GM04503 (cell line): ENCODE measurements around the gene TEC.
A peak's percentile ranks its signal among the peaks of the same experiment; 100 is the strongest.
"Not testable (repeated sequence)": the region's sequence is repeated elsewhere in the genome, so short reads cannot be mapped to it uniquely, and the experiment has no call there.

ENCODE experiments used
- DNase-seq: peaks from one replicate; pipeline ENCODE4 v3.0.0-alpha.2; 2012; ENCODE audit warnings: low read depth

Gene TEC

GRCh38 chr4:48195853-48196252, 73.8 kb downstream of the TEC start:
- DNase-seq = no peak

DNA sequence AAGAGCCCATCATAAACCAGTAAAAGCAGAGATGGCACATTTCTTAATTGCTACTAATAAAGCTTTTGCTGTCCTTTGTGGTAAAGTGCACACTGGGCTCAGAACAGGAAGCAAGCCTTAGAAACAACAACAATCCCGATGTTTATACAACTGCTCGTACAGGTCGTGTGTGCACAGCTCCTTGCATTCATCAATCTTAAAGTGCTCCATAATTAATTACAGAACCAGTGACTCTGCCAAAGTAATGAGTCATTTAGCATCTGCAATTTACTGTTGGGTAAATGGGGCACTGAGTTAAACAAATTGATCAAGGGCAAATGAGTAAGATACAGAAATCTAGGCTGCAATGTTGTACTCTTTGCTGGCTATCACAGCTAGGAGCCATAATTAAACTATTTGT, 74.3 kb downstream of the TEC start:
- peak; percentile 5 for DNase-seq

DNA sequence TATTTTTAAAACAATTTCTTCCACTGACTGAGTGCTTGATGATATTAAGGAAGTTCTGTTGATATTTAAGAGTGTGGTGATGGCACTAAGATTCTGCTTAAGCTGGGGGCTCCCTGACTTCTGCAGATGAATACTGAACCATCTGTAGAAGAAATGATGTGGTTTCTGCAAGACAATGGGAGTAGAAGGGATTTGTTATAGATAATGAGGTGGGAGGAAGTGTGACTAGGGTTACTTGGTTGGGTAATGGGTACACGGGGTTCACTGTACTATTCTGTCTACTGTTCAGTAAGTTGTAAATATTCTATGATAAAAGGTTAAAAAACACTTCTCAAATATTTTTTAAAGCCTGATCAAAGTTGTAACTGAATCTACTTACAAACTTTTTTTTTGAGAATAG, 74.7 kb downstream of the TEC start:
- no peak for DNase-seq

- no peak for DNase-seq
These were observed 75.6 kb downstream of the TEC start for GRCh38 chr4:48193921-48194468.

DNA sequence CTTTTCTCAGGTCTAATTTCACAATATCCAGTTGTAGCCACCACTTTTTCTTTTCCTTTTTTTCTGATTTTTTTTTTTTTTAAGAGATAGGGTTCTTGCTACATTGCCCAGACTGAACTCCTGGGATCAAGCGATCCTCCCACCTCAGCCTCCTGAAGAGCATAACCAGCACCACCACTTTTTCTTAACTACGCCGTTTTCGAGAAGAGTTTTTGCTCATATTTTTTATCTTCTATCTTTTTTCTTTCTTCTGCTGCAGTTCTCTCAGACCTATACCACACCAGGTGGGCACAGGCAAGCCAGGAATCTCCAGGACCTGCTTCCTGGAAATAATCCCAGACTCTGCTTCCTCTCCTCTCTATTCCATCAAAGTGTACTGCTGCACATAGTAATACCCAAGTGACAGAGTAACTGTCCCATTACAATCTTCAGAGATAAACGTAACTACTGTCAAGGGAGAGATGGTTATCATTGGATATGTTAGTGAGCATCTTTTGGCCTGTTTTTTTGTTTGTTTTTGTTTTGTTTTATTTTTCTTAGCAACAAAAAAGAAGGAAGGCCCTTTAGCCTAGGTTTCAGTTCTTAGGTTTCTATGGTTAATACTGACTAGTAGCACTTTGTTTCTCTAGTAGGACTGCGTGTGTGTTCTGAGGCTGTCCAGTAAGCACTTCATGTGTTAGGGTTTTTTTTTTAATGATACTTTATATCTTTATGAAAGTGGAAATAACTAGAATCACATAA, 76.4 kb downstream of the TEC start:
- no peak for DNase-seq

DNA sequence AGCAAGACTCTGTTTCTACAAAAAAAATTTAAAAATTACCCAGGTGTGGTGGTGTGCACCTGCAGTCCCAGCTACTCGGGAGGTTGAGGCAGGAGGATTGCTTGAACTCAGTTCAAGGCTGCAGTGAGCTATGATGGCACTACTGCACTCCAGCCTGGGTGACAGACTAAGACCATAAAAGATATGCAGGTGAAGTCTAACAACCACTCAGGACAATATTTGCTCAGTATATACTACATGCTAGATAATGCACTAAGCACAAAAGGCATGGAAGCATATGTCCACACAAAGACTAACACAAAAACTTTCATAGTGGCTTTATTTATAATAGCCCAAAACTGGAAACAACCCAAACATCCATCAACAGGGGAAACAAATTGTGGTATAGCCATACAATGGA, 77.9 kb downstream of the TEC start:
- DNase-seq = no peak

DNA sequence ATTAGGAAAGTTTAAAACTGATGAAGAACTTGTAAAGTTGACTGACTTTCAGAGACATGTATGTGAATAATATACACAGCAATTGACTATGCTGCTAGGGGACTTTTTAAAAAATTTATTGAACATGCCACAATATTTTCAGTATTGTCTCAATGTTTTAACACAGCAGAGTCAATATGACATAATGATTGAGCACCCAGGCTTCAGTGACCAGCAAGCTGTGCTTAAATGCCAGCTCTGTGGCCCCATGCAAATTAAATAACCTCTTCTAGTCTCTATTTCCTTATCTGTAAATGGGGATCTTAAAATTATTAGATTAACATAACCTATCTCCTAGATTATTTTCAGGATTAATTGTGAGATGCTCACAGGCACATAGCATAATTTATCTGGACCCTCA, 78.8 kb downstream of the TEC start:
- DNase-seq = no peak

DNA sequence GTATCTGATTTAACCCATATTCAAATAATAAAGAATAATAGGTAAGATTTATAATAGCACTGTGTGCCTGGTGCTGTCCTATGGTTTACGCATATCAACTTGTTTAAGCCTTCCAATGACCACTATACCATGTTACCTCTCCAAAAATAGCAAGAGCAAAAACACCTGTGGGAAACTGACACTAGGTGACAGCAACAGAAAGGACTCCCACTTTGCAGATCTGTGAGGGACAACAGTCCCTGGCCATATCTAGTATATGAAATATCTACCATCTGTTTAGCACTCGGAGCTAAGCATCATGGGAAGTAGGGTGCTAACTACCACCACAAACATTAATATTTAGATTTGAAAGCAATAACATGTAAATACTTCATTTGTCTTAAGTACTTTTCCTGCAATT, 79.9 kb downstream of the TEC start:
- DNase-seq = no peak

- no peak for DNase-seq
These were observed 81.2 kb downstream of the TEC start for GRCh38 chr4:48188390-48188789.

DNA sequence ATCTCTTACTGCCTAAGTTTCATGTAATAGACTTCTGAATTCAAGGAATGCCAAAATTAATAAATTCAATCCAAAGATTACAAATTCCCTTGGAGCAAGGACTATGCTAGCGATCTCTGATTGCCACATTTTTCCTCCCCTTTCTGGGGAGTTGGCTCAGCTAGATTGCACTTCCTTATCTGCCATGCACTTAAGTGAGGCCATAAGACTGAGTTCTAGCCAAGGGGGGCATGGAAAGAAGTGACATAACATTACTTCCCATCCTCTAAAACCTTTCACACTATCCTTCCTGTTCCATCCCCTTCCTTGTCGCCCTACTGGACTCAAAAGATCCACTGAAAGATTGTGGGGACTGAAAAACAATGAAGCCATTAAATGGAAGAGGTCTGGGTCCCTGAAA, 81.8 kb downstream of the TEC start:
- no peak for DNase-seq

- DNase-seq = not testable (repeated sequence)
These were observed 82.6 kb downstream of the TEC start for GRCh38 chr4:48187066-48187465.

DNA sequence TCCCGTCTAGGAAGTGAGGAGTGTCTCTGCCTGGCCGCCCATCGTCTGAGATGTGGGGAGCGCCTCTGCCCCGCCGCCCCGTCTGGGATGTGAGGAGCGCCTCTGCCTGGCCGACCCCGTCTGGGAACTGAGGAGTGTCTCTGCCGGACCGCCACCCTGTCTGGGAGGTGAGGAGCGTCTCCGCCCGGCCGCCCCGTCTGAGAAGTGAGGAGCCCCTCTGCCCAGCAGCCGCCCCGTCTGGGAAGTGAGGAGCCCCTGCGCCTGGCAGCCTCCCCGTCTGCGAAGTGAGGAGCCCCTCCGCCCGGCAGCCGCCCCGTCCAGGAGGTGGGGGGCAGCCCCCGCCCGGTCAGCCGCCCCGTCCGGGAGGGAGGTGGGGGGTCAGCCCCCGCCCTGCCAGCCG, 83.2 kb downstream of the TEC start:
- not testable (repeated sequence) for DNase-seq

- DNase-seq = no peak
These were observed 84.8 kb downstream of the TEC start for GRCh38 chr4:48184882-48185281.

DNA sequence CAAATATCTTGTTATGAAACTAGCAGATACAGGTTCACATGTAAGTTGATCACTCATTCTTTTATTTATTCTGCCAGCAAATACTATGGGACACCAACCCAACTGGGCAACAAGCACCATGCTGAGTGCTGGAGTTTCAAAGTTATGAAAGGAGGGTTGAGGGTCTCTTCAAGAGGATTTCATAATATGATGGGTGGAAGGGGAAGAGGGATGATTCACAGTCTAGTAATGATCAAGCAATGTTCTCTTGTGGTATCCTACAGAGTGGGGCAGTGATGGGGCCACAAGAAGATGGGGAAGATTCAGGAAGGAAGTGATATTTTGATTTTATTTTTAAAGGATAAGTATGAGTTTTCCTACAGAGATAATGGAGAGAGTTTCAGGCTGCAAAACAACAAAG, 89.4 kb downstream of the TEC start:
- no peak for DNase-seq

DNA sequence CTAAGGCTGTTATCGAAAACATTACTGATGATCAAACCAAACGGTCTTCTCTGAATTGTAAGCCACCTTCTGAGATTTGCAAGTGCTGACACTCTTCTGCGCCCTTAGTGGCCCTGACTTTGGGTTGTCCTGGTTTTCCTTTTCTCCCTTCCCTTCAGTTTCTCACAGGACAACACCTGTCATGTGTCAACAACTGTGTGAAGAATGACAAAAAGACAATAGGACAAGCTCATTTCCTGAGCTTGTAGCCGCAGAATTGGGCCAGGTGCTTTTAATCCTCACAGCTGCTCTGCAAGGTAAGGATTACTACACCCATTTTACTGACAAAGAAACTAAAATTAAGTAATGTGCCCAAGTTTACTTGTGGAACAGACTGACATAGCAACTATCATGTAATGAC, 90.7 kb downstream of the TEC start:
- DNase-seq = no peak

GRCh38 chr4:48175806-48176205, 93.8 kb downstream of the TEC start:
- DNase-seq = no peak

- no peak for DNase-seq
These were observed 94.3 kb downstream of the TEC start for GRCh38 chr4:48175328-48175727.

GRCh38 chr4:48173056-48173991, 96.3 kb downstream of the TEC start:
- peak; percentile 70 for DNase-seq

DNA sequence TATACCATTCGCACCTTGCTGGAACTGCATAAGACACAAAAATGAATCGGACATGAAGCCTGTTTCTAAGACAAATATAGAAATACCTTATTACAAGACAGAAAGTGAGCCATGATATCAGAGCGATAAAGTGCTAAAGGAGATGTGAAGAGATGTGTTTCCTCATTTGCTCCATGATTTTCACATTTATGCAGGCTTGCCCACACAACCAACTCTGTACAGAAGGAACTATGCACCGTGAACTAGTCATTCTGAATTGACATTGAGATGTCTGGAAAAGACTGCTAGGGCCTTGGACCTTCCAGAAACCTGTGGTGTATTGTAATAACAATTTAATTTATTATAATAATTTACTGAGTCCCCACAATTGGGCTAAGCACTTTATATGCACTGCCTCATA, 97.0 kb downstream of the TEC start:
- no peak for DNase-seq

DNA sequence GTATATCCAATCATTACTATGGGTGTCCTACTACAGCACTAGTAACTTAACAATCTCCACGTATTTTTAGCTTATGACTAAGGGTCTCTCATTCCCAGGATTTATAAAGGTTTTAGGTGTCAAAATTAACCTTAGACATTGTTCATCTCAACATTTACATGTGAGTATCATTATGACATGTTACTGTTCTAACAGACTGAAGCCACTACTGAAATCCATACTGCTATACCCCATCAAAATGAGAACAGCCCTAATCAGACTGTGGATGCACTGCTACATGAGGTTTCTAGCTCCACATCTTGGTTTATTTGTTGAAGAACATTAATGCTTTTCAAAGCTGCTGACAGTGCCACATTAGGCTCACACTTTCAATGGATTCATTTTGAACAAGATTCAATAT, 100.0 kb downstream of the TEC start:
- no peak for DNase-seq

DNA sequence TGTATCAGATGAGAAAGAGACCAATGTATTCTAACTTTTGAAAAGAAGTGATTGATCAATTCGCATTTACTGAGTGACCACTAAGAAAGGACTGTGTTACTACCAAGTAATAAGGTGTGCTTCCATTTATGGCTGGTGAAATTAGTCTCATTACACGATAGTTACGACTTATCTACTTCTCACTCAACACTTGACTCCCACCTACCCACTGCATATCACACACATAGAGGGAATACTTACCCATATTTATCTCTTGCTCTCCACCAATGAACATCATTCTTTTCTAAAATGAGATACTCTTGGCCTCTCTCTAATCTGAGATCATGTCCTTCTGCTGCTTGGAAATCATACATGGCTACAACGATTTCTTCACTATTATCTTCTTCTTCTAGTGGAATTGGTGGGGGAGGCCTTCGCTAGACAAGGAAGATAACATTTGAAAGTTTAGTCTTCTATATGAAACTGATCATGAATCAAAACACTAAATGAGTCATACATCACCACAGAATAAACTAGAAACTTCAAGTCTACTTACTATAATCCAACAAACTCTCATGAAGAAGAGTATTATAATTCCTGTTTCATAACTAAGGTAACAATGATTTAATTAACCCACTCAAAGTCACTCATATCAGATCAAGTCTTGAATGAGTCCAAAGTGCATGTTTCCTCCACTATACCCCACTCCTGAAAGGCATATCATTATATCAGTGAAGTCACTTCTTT, 101.9 kb downstream of the TEC start:
- DNase-seq = no peak

DNA sequence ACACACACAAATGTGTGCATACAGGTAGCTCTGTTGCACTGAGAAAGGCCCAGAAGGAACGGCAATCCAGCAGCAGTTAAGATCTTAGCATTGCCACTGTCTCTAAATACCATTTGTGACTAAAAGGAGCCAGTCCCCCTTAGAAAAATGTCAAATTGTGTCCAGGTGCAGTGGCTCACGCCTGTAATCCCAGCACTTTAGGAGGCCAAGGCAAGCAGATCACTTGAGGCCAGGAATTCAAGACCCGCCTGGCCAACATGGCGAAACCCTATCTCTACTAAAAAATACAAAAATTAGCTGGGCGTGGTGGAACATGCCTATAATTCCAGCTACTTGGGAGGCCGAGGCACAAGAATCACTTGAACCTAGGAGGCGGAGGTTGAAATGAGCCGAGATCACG, 105.1 kb downstream of the TEC start:
- not testable (repeated sequence) for DNase-seq
